Esophagus squamous epithelium (tissue), 5 donors: ENCODE data around the gene SYT14. TPM values are rescaled to one million over a fixed set of nuclear protein-coding genes. Genes with fewer than 3 reads are reported as not detected.

ENCODE experiments used
- DNase-seq: peaks from one replicate; lab custom pipeline; 2025; lab: John Stamatoyannopoulos, UW
- H3K27ac ChIP-seq, 4 donors: fragments of 200-600 bp; sonication (generic); one replicate each; pipeline ENCODE4 v1.5.1; 2016 to 2019; ENCODE audit warnings: mild to moderate bottlenecking in 1 of 4
- H3K27me3 ChIP-seq, 4 donors: fragments of 200-600 bp; sonication (generic); 1 replicate in 3 of 4; 2 replicates in 1 of 4; pipeline versions ENCODE4 v1.5.1 to v1.6.0; 2017 to 2021; ENCODE audit warnings: antibody characterized with exemption in 1 of 4
- H3K36me3 ChIP-seq, 3 donors: fragments of 200-600 bp; sonication (generic); one replicate each; pipeline ENCODE4 v1.5.1; 2016 to 2019
- H3K4me1 ChIP-seq, 3 donors: fragments of 200-600 bp; sonication (generic); one replicate each; pipeline ENCODE4 v1.5.1; 2017 to 2019
- H3K4me3 ChIP-seq, 4 donors: fragments of 200-600 bp; sonication (generic); 1 replicate in 3 of 4; 2 replicates in 1 of 4; pipeline ENCODE4 v1.5.1; 2016 to 2019; ENCODE audit warnings: mild to moderate bottlenecking in 2 of 4, moderate library complexity in 1 of 4
- H3K9me3 ChIP-seq, 3 donors: fragments of 200-600 bp; sonication (generic); one replicate each; pipeline ENCODE4 v1.5.1; 2016 to 2019
- POLR2A ChIP-seq, 4 donors: fragments of 450-650 bp; IDR thresholded peaks; one replicate each; pipeline ENCODE4 v1.6.1; 2017; ENCODE audit warnings: antibody characterized with exemption in 4 of 4, mild to moderate bottlenecking in 4 of 4, moderate library complexity in 3 of 4
- WGBS, 2 donors: methylation state at CpG; one replicate each; pipeline ENCODE4 v1.1.5; 2018; 5-methylcytosine and 5-hydroxymethylcytosine counted together
- intact Hi-C: fragments of 100-400 bp; cut with DNase I; formaldehyde crosslinking; loops from one replicate; pipeline ENCODE4 v1.15.0; 2022
- total RNA-seq, 4 donors: library from RNA; depleted of rRNA; stranded (reverse); fragments of >200 nt; gene quantifications; one replicate each; pipeline ENCODE4 v1.1.0, GENCODE V29; 2016
- TF ChIP-seq, protein P1 (sequence below), 6 experiments: fragments of 450-650 bp in 4 of 6; fragments of 200-600 bp in 2 of 6; sonication (generic) in 2 of 6; IDR thresholded peaks; one replicate each; pipeline ENCODE4 v1.5.1; 2016 to 2019; ENCODE audit warnings: antibody characterized with exemption in 6 of 6, mild to moderate bottlenecking in 4 of 6, moderate library complexity in 4 of 6
- donor health status: DM: yes; HTN: yes; CAD: no.

The SYT14 gene
- total RNA-seq, 4 donors from 2014 or later = not detected

DNA sequence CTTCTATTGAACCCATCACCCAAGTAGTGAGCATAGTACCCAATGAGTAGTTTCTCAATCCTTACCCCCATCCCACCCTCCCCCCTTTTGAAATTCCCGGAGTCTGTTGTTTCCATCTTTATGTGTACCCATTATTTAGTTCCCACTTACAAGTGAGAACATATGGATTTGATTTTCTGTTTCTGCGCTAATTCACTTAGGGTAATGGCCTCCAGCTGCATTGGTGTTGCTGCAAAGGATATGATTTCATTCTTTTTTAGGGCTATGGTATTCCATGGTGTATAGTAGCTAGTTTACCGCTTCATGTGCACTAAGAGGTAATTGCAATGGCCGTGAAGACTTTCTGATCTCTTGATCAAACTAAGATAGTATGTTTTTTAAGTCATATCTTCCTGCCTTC, 187.1 kb downstream of the SYT14 start:
- WGBS, 2 donors = 80 to 87% methylated on average over 4 of the region's 4 CpGs
- H3K36me3 ChIP-seq = no peaks in the 10 kb centered on the region
- H3K27me3 ChIP-seq = peaks cover 0 to 28% (median 0%) of the 10 kb centered on the region in 4 donors
- H3K27ac ChIP-seq = no peak overlapping the region
- intact Hi-C loops = no loop called here
- H3K9me3 ChIP-seq = no peaks in the 10 kb centered on the region
- no peak for DNase-seq
- TF ChIP-seq, protein P1, sequence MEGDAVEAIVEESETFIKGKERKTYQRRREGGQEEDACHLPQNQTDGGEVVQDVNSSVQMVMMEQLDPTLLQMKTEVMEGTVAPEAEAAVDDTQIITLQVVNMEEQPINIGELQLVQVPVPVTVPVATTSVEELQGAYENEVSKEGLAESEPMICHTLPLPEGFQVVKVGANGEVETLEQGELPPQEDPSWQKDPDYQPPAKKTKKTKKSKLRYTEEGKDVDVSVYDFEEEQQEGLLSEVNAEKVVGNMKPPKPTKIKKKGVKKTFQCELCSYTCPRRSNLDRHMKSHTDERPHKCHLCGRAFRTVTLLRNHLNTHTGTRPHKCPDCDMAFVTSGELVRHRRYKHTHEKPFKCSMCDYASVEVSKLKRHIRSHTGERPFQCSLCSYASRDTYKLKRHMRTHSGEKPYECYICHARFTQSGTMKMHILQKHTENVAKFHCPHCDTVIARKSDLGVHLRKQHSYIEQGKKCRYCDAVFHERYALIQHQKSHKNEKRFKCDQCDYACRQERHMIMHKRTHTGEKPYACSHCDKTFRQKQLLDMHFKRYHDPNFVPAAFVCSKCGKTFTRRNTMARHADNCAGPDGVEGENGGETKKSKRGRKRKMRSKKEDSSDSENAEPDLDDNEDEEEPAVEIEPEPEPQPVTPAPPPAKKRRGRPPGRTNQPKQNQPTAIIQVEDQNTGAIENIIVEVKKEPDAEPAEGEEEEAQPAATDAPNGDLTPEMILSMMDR (IDR thresholded peaks at IDR 0.05) = no peak
- TF ChIP-seq POLR2A (IDR thresholded peaks at IDR 0.05) = no peak
- H3K4me3 ChIP-seq = no peak overlapping the region
- peaks cover 0 to 5% (median 0%) of the 10 kb centered on the region in 3 donors for H3K4me1 ChIP-seq

DNA sequence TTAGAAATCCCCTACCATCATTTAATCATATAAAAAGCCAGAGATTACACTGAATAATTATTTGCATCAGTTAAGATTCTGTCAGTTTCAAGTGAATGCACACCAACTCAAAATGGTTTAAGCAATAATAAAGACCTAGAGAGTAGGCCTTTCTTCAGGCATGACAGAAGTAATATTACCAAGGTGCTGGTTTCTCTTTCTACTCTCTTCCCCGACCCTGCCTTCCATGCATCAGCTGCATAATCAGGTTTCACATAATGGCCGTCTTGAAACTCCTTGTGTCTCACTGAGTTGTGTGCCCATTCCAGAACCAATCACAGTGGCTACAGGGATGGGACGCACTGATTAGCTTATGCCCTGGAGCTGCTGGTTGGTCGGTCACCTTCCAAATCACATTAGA, 191.1 kb downstream of the SYT14 start:
- no peak overlapping the region for H3K27ac ChIP-seq
- H3K4me3 ChIP-seq = no peak overlapping the region
- no peaks in the 10 kb centered on the region for H3K9me3 ChIP-seq
- H3K4me1 ChIP-seq = peaks cover 0 to under 1% (median 0%) of the 10 kb centered on the region in 3 donors
- 58 to 84% methylated on average over 3 to 4 of the region's 4 CpGs for WGBS, 2 donors
- DNase-seq = no peak
- intact Hi-C loops = no loop called here
- no peaks in the 10 kb centered on the region for H3K36me3 ChIP-seq
- H3K27me3 ChIP-seq = peaks cover 0 to 29% (median 0%) of the 10 kb centered on the region in 4 donors
- no peak for TF ChIP-seq POLR2A (IDR thresholded peaks at IDR 0.05)
- TF ChIP-seq, protein P1 (IDR thresholded peaks at IDR 0.05) = no peak

DNA sequence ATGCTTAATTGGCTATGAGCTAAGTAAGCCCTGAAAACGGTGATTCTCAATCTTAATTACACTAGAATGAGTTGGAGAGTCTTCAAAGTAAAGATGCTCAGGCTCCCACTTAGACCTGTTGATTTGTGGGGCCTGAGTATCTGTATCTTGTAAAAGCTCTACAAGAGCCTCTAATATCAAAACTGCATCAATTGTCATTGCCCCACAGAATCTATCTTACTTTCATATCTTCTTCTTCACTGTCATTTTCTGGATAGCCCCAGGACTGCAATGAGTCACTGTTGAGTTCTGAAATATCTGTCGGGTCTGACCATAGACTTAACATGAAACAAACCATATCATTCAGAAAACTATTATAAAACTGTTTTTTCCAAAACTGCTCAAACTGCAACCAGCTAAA, 191.7 kb downstream of the SYT14 start:
- WGBS, 2 donors = 36 to 37% methylated on average over 2 of the region's 2 CpGs
- Histone ChIP-seq H3K27ac (no peak overlapping the region), H3K4me3 (no peak overlapping the region), H3K27me3 (peaks cover 0 to 29% (median 0%) of the 10 kb centered on the region in 4 donors), H3K9me3 (no peaks in the 10 kb centered on the region), H3K4me1 (no peaks in the 10 kb centered on the region), H3K36me3 (no peaks in the 10 kb centered on the region)
- no peak for DNase-seq
- no peak for TF ChIP-seq POLR2A (IDR thresholded peaks at IDR 0.05)
- TF ChIP-seq, protein P1 (IDR thresholded peaks at IDR 0.05) = no peak
- intact Hi-C loops = no loop called here

DNA sequence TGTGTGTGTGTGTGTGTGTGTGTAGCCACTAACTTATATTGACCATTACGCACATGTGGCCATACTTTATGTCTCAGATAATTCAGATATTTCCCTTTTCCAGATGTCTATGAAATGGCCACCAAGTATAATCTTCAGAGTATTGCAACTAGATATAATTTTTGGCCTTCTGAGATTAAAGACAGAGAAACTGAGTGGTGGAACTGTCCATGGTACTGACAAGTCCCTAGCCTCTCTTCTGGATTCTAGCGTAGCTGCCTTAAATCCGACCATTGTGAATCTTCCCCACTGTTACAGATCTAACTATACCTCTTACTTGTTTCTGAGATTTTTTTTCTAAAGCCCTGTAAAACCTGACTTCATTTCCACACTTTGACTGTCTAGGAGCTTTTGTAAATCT, 194.6 kb downstream of the SYT14 start:
- TF ChIP-seq POLR2A (IDR thresholded peaks at IDR 0.05) = no peak
- TF ChIP-seq, protein P1 (IDR thresholded peaks at IDR 0.05) = no peak
- peaks cover 0 to 22% (median 0%) of the 10 kb centered on the region in 4 donors for H3K27me3 ChIP-seq
- no peak overlapping the region for H3K27ac ChIP-seq
- H3K36me3 ChIP-seq = no peaks in the 10 kb centered on the region
- no peaks in the 10 kb centered on the region for H3K4me1 ChIP-seq
- H3K4me3 ChIP-seq = no peak overlapping the region
- intact Hi-C loops = no loop called here
- H3K9me3 ChIP-seq = no peaks in the 10 kb centered on the region
- WGBS, 2 donors = 50 to 61% methylated on average over 3 of the region's 3 CpGs
- DNase-seq = no peak

DNA sequence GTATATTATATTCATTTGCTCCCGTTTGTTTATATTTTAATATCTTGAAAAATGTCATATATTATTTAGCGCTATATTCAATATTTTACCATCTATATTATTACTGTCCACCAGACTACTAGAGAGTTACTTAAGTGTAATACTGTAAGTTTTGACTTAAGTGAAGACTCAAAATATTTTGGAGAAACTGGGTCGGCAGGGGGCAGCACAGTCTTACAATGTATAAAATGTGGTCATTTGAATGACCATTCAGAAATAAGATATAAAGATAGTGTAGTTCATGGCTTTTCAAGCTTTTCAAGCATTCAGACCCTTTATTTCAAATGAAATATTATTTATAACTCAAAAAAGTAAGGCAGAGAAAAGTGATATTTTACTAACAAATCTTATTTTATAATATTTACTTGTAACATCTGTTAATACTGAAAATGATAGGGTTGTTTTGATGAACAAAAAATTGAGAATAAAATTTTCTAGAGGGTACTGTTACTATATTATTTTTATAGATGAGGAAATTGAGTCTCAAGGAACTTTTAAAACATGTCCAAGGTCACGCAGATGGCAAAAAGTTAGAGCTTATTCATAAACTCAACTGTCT, 205.5 kb downstream of the SYT14 start:
- H3K27me3 ChIP-seq = no peaks in the 10 kb centered on the region
- no peak for DNase-seq
- no peaks in the 10 kb centered on the region for H3K36me3 ChIP-seq
- no peaks in the 10 kb centered on the region for H3K4me1 ChIP-seq
- WGBS, 2 donors = 34 to 40% methylated on average over 4 of the region's 4 CpGs
- H3K4me3 ChIP-seq = no peak overlapping the region
- intact Hi-C loops = no loop called here
- H3K9me3 ChIP-seq = no peaks in the 10 kb centered on the region
- TF ChIP-seq POLR2A (IDR thresholded peaks at IDR 0.05) = no peak
- TF ChIP-seq, protein P1 (IDR thresholded peaks at IDR 0.05) = peak; percentile 29 to 68 (median 56)
- H3K27ac ChIP-seq = no peak overlapping the region
